ENCODE measurements around the gene GALNS. TPM values are rescaled to one million over a fixed set of nuclear protein-coding genes. Genes with fewer than 3 reads are reported as not detected.

Gene GALNS
- total RNA-seq, 2 donors from 2014 or later: 8.8 to 48.8 TPM

DNA sequence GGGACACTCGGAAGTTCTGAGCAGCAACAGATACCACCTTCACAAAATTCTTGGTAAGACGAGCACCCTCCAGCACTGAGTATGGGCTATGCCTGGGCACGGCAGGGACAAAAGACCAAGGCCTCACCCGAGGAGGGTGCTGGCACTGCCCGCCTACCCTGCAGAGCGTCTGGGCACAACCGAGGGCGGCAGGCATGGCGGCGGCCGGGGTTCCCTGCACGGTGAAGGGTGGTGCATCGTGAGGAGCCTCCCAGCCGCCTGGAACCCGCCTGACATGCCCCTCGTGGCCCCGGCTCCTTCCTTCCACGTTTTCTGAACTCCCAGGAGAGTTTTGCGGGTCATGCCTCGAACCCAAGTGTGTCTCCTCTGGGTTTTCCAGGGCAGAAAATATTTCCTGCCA lies 18.9 kb downstream of the GALNS start:
- no peaks in the 10 kb centered on the region for H3K36me3 ChIP-seq (replicated peaks in 1 of 2; ENCODE audit: insufficient read depth in 1 of 2, low read depth in 2 of 2)
- ATAC-seq (no peak), DNase-seq (no peak)
- no peak overlapping the region for H3K27ac ChIP-seq
- no peak for TF ChIP-seq POLR2A (IDR thresholded peaks at IDR 0.05)
- TF ChIP-seq, protein P1, sequence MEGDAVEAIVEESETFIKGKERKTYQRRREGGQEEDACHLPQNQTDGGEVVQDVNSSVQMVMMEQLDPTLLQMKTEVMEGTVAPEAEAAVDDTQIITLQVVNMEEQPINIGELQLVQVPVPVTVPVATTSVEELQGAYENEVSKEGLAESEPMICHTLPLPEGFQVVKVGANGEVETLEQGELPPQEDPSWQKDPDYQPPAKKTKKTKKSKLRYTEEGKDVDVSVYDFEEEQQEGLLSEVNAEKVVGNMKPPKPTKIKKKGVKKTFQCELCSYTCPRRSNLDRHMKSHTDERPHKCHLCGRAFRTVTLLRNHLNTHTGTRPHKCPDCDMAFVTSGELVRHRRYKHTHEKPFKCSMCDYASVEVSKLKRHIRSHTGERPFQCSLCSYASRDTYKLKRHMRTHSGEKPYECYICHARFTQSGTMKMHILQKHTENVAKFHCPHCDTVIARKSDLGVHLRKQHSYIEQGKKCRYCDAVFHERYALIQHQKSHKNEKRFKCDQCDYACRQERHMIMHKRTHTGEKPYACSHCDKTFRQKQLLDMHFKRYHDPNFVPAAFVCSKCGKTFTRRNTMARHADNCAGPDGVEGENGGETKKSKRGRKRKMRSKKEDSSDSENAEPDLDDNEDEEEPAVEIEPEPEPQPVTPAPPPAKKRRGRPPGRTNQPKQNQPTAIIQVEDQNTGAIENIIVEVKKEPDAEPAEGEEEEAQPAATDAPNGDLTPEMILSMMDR (IDR thresholded peaks at IDR 0.05): no peak
- H3K9me3 ChIP-seq: no peaks in the 10 kb centered on the region
- H3K4me1 ChIP-seq: no peaks in the 10 kb centered on the region
- 80 to 93% methylated on average over 5 to 20 of the region's 20 CpGs for WGBS, 2 donors
- H3K27me3 ChIP-seq: no peaks in the 10 kb centered on the region
- intact Hi-C loops (cut with DNase I): no loop called here
- no peak overlapping the region for H3K4me3 ChIP-seq

DNA sequence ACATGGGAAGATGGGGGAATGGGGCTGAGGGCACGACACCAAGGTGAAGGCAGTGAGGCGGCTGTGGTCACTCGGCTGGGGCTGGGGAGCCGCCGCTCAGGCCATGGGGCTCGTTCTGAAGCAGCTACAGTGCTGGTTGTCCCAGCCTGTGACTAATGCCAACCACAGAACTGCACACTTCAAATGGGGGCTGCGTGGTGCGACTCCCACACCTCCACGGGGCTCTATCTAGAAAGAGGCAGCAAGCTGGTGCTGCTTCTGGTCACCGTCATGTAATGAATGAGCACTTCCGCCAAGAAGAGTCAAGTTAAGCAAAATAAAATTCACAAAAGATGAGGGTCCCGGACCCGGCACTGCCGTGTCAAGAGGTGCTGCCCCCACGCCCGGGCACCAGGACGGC lies 20.0 kb downstream of the GALNS start:
- Histone ChIP-seq H3K36me3 (replicated peaks in 1 of 2; ENCODE audit: insufficient read depth in 1 of 2, low read depth in 2 of 2) (no peaks in the 10 kb centered on the region), H3K4me1 (no peaks in the 10 kb centered on the region), H3K4me3 (no peak overlapping the region), H3K9me3 (no peaks in the 10 kb centered on the region), H3K27ac (no peak overlapping the region), H3K27me3 (no peaks in the 10 kb centered on the region)
- ATAC-seq (no peak), DNase-seq (no peak)
- intact Hi-C loops (cut with DNase I): no loop called here
- TF ChIP-seq, protein P1 (IDR thresholded peaks at IDR 0.05): no peak
- TF ChIP-seq POLR2A (IDR thresholded peaks at IDR 0.05): no peak
- WGBS, 2 donors: 90 to 98% methylated on average over 6 to 17 of the region's 17 CpGs

DNA sequence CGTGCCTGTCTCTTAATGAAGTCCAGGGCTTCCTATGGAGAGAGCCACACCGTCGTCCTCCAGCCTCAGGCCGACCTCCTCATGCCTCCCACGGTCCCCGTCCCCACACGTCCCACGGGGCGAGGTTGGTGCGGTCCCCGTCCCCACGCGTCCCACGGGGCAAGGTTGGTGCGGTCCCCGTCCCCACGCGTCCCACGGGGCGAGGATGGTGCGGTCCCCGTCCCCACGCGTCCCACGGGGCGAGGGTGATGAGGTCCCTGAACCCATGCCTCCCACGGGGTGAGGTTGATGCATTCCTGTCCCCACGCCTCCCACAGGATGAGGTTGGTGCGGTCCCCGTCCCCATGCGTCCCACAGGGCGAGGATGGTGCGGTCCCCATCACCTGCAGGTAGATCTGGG lies 20.9 kb downstream of the GALNS start:
- TF ChIP-seq POLR2A (IDR thresholded peaks at IDR 0.05): no peak
- TF ChIP-seq, protein P1 (IDR thresholded peaks at IDR 0.05): no peak
- Histone ChIP-seq H3K4me1 (no peaks in the 10 kb centered on the region), H3K4me3 (no peak overlapping the region), H3K27ac (no peak overlapping the region), H3K9me3 (no peaks in the 10 kb centered on the region), H3K36me3 (replicated peaks in 1 of 2; ENCODE audit: insufficient read depth in 1 of 2, low read depth in 2 of 2) (no peaks in the 10 kb centered on the region), H3K27me3 (no peaks in the 10 kb centered on the region)
- DNase-seq: no peak
- 93 to 97% methylated on average over 27 to 33 of the region's 33 CpGs for WGBS, 2 donors
- intact Hi-C loops (cut with DNase I): no loop called here
- ATAC-seq: no peak

DNA sequence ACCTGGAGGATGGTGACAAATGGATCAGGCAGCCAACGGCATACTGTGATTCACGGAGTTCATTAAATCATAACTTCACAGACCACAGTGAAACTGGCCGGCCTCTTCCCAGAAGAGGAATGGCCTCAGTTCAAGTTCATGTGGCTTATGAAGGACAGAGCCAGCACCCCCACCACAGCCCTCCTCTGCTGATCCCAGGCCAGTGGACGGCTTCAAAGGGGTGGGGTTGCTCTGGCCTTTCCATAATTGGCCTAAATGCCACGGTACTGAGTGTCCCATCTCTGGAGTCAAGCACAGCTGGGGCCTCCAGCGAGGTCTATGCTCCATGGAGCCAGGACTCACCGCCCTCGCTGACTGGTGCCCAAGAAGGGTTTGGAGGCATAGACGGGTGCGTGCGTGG lies 21.4 kb downstream of the GALNS start:
- Histone ChIP-seq H3K9me3 (no peaks in the 10 kb centered on the region), H3K4me3 (no peak overlapping the region), H3K27ac (no peak overlapping the region), H3K36me3 (replicated peaks in 1 of 2; ENCODE audit: insufficient read depth in 1 of 2, low read depth in 2 of 2) (no peaks in the 10 kb centered on the region), H3K27me3 (no peaks in the 10 kb centered on the region), H3K4me1 (no peaks in the 10 kb centered on the region)
- ATAC-seq (peak; percentile 36), DNase-seq (peak in 2 of 4 donors; percentile 23 to 43)
- TF ChIP-seq, protein P1 (IDR thresholded peaks at IDR 0.05): no peak
- no peak for TF ChIP-seq POLR2A (IDR thresholded peaks at IDR 0.05)
- intact Hi-C loops (cut with DNase I): no loop called here
- WGBS, 2 donors: 82 to 89% methylated on average over 7 to 11 of the region's 11 CpGs

DNA sequence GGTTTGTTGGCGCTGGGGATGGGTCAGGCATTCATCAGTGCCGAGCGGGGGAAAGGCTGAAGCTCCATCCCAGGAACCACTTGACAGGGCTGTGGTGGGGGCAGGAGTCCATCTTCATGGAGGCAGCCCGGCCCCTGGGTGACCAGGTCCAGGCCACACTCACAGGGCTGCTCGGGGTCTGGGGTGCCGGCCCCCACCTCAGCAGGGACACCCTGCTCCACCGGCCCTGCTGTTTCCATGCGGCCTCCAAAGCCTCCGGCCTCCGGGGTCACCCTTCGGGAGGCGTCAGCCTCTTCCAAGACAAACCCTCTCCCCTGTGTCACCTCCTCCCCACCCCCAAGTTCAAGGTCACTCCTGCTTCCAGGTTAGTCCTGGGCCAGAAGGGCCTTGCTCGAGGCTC lies 22.1 kb downstream of the GALNS start:
- no peaks in the 10 kb centered on the region for H3K4me1 ChIP-seq
- DNase-seq (no peak), ATAC-seq (no peak)
- H3K36me3 ChIP-seq (replicated peaks in 1 of 2; ENCODE audit: insufficient read depth in 1 of 2, low read depth in 2 of 2): no peaks in the 10 kb centered on the region
- H3K27ac ChIP-seq: no peak overlapping the region
- intact Hi-C loops (cut with DNase I): no loop called here
- H3K27me3 ChIP-seq: no peaks in the 10 kb centered on the region
- WGBS, 2 donors: 94% methylated on average over 12 of the region's 13 CpGs; no CpG with 5 or more reads in 1 of the 2 donors
- H3K4me3 ChIP-seq: no peak overlapping the region
- TF ChIP-seq POLR2A (IDR thresholded peaks at IDR 0.05): no peak
- TF ChIP-seq, protein P1 (IDR thresholded peaks at IDR 0.05): no peak
- H3K9me3 ChIP-seq: no peaks in the 10 kb centered on the region
